Mesenchymal stem cell (in vitro differentiated cells and primary cell): ENCODE data around the gene AP2S1.
"Not testable (repeated sequence)": the region's sequence is repeated elsewhere in the genome, so short reads cannot be mapped to it uniquely, and the experiment has no call there.

Experiments used
- DNase-seq: peaks from one replicate; pipeline ENCODE4 v3.0.0-alpha.2; 2013
- H2AFZ ChIP-seq: one replicate; pipeline ENCODE4 v1.6.1; 2013; ENCODE audit warnings: low read depth, mild to moderate bottlenecking, control low read depth, inconsistent platforms, low read length, moderate library complexity
- H2AK5ac ChIP-seq: 2 replicates; pipeline ENCODE4 v1.6.1; 2013; ENCODE audit warnings: low read length, moderate library complexity, mild to moderate bottlenecking, inconsistent platforms; ENCODE audit not compliant: severe bottlenecking
- H2BK120ac ChIP-seq: one replicate; pipeline ENCODE4 v1.6.1; 2013; ENCODE audit warnings: low read depth, mild to moderate bottlenecking, inconsistent platforms, low read length, moderate library complexity
- H2BK12ac ChIP-seq, 2 experiments: one replicate each; pipeline ENCODE4 v1.6.1; 2013; ENCODE audit warnings: inconsistent platforms in 2 of 2, low read length in 2 of 2, mild to moderate bottlenecking in 2 of 2, moderate library complexity in 2 of 2, control low read depth in 1 of 2
- H2BK15ac ChIP-seq: one replicate; pipeline ENCODE4 v1.6.1; 2013; ENCODE audit warnings: mild to moderate bottlenecking, low read depth, inconsistent platforms; ENCODE audit not compliant: poor library complexity, severe bottlenecking
- H2BK5ac ChIP-seq: 2 replicates; pipeline ENCODE4 v1.6.1; 2013; ENCODE audit warnings: low read depth, mild to moderate bottlenecking, low read length, control low read depth, inconsistent platforms; ENCODE audit not compliant: poor library complexity, severe bottlenecking
- H3K14ac ChIP-seq, 2 experiments: one replicate each; pipeline ENCODE4 v1.6.1; 2013; ENCODE audit warnings: inconsistent platforms in 2 of 2, low read length in 2 of 2, control low read depth in 1 of 2, mild to moderate bottlenecking in 1 of 2, moderate library complexity in 1 of 2
- H3K18ac ChIP-seq, 2 experiments: one replicate each; pipeline ENCODE4 v1.6.1; 2013; ENCODE audit warnings: inconsistent platforms in 2 of 2, low read length in 2 of 2, control low read depth in 1 of 2, low read depth in 1 of 2, mild to moderate bottlenecking in 1 of 2
- H3K23ac ChIP-seq, 2 experiments: one replicate each; pipeline ENCODE4 v1.6.1; 2013; ENCODE audit warnings: inconsistent platforms in 2 of 2, low read length in 2 of 2, mild to moderate bottlenecking in 2 of 2, moderate library complexity in 2 of 2, control low read depth in 1 of 2
- H3K27ac ChIP-seq: 2 replicates; pipeline ENCODE4 v1.5.1; 2013; ENCODE audit warnings: mild to moderate bottlenecking, moderate library complexity, low read length, control low read depth, inconsistent platforms; ENCODE audit not compliant: poor library complexity, severe bottlenecking
- H3K27me3 ChIP-seq, 2 experiments: 2 replicates each; pipeline versions ENCODE4 v1.6.1 to v1.7.0; 2013; ENCODE audit warnings: low read length in 2 of 2, mild to moderate bottlenecking in 2 of 2, moderate library complexity in 2 of 2, control low read depth in 1 of 2, inconsistent platforms in 1 of 2; ENCODE audit not compliant: control insufficient read depth in 1 of 2, insufficient read depth in 1 of 2
- H3K36me3 ChIP-seq, 2 experiments: 2 replicates each; pipeline versions ENCODE4 v1.6.1 to v1.7.0; 2013; ENCODE audit warnings: low read length in 2 of 2, control low read depth in 1 of 2, inconsistent platforms in 1 of 2, low read depth in 1 of 2, mild to moderate bottlenecking in 1 of 2; ENCODE audit not compliant: insufficient read depth in 2 of 2, control insufficient read depth in 1 of 2
- H3K4ac ChIP-seq, 2 experiments: one replicate each; pipeline ENCODE4 v1.6.1; 2013; ENCODE audit warnings: inconsistent platforms in 2 of 2, low read length in 2 of 2, mild to moderate bottlenecking in 2 of 2, moderate library complexity in 2 of 2, control low read depth in 1 of 2, low read depth in 1 of 2
- H3K4me1 ChIP-seq: 2 replicates; pipeline ENCODE4 v1.6.1; 2013; ENCODE audit warnings: low read depth, low read length, control low read depth; ENCODE audit not compliant: control insufficient read depth, insufficient read depth
- H3K4me2 ChIP-seq: 2 replicates; pipeline ENCODE4 v1.6.1; 2013; ENCODE audit warnings: low read length, mild to moderate bottlenecking, inconsistent platforms; ENCODE audit not compliant: poor library complexity, severe bottlenecking
- H3K4me3 ChIP-seq, 2 experiments: 2 replicates each; pipeline versions ENCODE4 v1.5.1 to v1.7.0; 2013; ENCODE audit warnings: low read length in 2 of 2, mild to moderate bottlenecking in 2 of 2, control low read depth in 1 of 2, low read depth in 1 of 2; ENCODE audit not compliant: insufficient read depth in 1 of 2
- H3K79me1 ChIP-seq: replicated peaks from 2 replicates; pipeline ENCODE4 v1.6.1; 2013; ENCODE audit warnings: mild to moderate bottlenecking, control low read depth, low read length, inconsistent platforms; ENCODE audit not compliant: poor library complexity, severe bottlenecking
- H3K9ac ChIP-seq: 2 replicates; pipeline ENCODE4 v1.7.0; 2013; ENCODE audit warnings: mild to moderate bottlenecking, low read length, moderate library complexity
- H3K9me3 ChIP-seq: 2 replicates; pipeline ENCODE4 v1.7.0; 2013; ENCODE audit warnings: mild to moderate bottlenecking, low read length; ENCODE audit not compliant: control insufficient read depth
- H4K8ac ChIP-seq: one replicate; pipeline ENCODE4 v1.6.1; 2013; ENCODE audit warnings: inconsistent platforms, mild to moderate bottlenecking, low read length, moderate library complexity
- H4K91ac ChIP-seq: one replicate; pipeline ENCODE4 v1.6.1; 2013; ENCODE audit warnings: mild to moderate bottlenecking, low read length, inconsistent platforms
- WGBS: methylation state at CpG from one replicate; pipeline ENCODE4 v1.1.7; 2013; ENCODE audit warnings: mixed read lengths; 5-methylcytosine and 5-hydroxymethylcytosine counted together

AP2S1 gene

GRCh38 chr19:46854698-46855097, 4.1 kb upstream of the AP2S1 start:
- H3K4me3 ChIP-seq, H3K27me3 ChIP-seq, DNase-seq, H2BK12ac ChIP-seq, H3K18ac ChIP-seq, H3K23ac ChIP-seq, H3K79me1 ChIP-seq, H3K36me3 ChIP-seq, H3K4ac ChIP-seq, H3K9ac ChIP-seq, H2BK120ac ChIP-seq, H4K8ac ChIP-seq, H2BK15ac ChIP-seq, H3K4me2 ChIP-seq, H3K14ac ChIP-seq, H3K9me3 ChIP-seq, H2AFZ ChIP-seq, H4K91ac ChIP-seq, H2BK5ac ChIP-seq, H3K27ac ChIP-seq, H2AK5ac ChIP-seq: not testable (repeated sequence)
- H3K4me1 ChIP-seq: peaks cover 12% of the 10 kb centered on the region
- 97% methylated on average over 5 of the region's 13 CpGs for WGBS

GRCh38 chr19:46852830-46853229, 2.2 kb upstream of the AP2S1 start:
- no peak overlapping the region for H3K18ac ChIP-seq
- H3K9me3 ChIP-seq: no peaks in the 10 kb centered on the region
- no peak overlapping the region for H3K4ac ChIP-seq
- no peaks in the 10 kb centered on the region for H3K27me3 ChIP-seq
- no peak overlapping the region for H2AK5ac ChIP-seq
- H3K4me3 ChIP-seq: no peak overlapping the region
- no peak overlapping the region for H3K9ac ChIP-seq
- peaks cover 0 to under 1% of the 10 kb centered on the region in 2 experiments for H3K36me3 ChIP-seq
- DNase-seq: no peak
- no peak overlapping the region for H4K8ac ChIP-seq
- WGBS: 79% methylated on average over 1 of the region's 1 CpG
- H3K27ac ChIP-seq: no peak overlapping the region
- H2BK15ac ChIP-seq: no peak overlapping the region
- no peak overlapping the region for H3K4me2 ChIP-seq
- peaks cover 11% of the 10 kb centered on the region for H3K4me1 ChIP-seq
- H3K14ac ChIP-seq: no peak overlapping the region
- H2AFZ ChIP-seq: no peak overlapping the region
- no peak overlapping the region for H2BK12ac ChIP-seq
- no peak overlapping the region for H2BK120ac ChIP-seq
- H4K91ac ChIP-seq: no peak overlapping the region
- no peak overlapping the region for H2BK5ac ChIP-seq
- no peaks in the 10 kb centered on the region for H3K79me1 ChIP-seq
- no peak overlapping the region for H3K23ac ChIP-seq

GRCh38 chr19:46849610-46850009, 1.0 kb downstream of the AP2S1 start:
- peaks cover 7% of the 10 kb centered on the region for H3K79me1 ChIP-seq
- H3K14ac ChIP-seq: no peak overlapping the region
- peak overlapping the region; percentile 77 for H2BK120ac ChIP-seq
- 12% methylated on average over 5 of the region's 5 CpGs for WGBS
- DNase-seq: peak; percentile 76
- H3K4me1 ChIP-seq: peaks cover 9% of the 10 kb centered on the region
- no peaks in the 10 kb centered on the region for H3K9me3 ChIP-seq
- H3K4me3 ChIP-seq: peak overlapping the region; percentile 91
- H3K36me3 ChIP-seq: peaks cover 21 to 24% of the 10 kb centered on the region in 2 experiments
- H2AK5ac ChIP-seq: peak overlapping the region; percentile 95
- peak overlapping the region; percentile 97 for H3K9ac ChIP-seq
- no peak overlapping the region for H2AFZ ChIP-seq
- H2BK15ac ChIP-seq: peak overlapping the region; percentile 87
- peak overlapping the region in 1 of 2 experiments; percentile 67 for H3K23ac ChIP-seq
- H3K27me3 ChIP-seq: no peaks in the 10 kb centered on the region
- peak overlapping the region; percentile 84 to 85 for H2BK12ac ChIP-seq
- peak overlapping the region; percentile 81 for H3K4me2 ChIP-seq
- peak overlapping the region; percentile 99 for H3K27ac ChIP-seq
- H4K8ac ChIP-seq: peak overlapping the region; percentile 90
- H4K91ac ChIP-seq: peak overlapping the region; percentile 95
- H3K4ac ChIP-seq: peak overlapping the region; percentile 89 to 98
- peak overlapping the region; percentile 84 for H2BK5ac ChIP-seq
- peak overlapping the region; percentile 56 to 96 for H3K18ac ChIP-seq

- Histone ChIP-seq H2BK5ac (no peak overlapping the region), H3K9ac (peak overlapping the region; percentile 97), H2AFZ (no peak overlapping the region), H3K36me3 (peaks cover 33 to 35% of the 10 kb centered on the region in 2 experiments), H3K4ac (no peak overlapping the region), H3K18ac (peak overlapping the region in 1 of 2 experiments; percentile 42), H4K91ac (no peak overlapping the region), H3K27me3 (no peaks in the 10 kb centered on the region), H3K4me3 (no peak overlapping the region), H3K4me2 (no peak overlapping the region), H4K8ac (peak overlapping the region; percentile 61), H3K79me1 (peaks cover 11% of the 10 kb centered on the region), H3K4me1 (peaks cover 9% of the 10 kb centered on the region), H2AK5ac (peak overlapping the region; percentile 9), H3K27ac (peak overlapping the region; percentile 11), H3K9me3 (no peaks in the 10 kb centered on the region), H3K23ac (no peak overlapping the region), H2BK120ac (no peak overlapping the region), H2BK15ac (peak overlapping the region; percentile 6), H3K14ac (no peak overlapping the region), H2BK12ac (no peak overlapping the region)
- DNase-seq: peak; percentile 37
- 86% methylated on average over 2 of the region's 2 CpGs for WGBS
Measured at GRCh38 chr19:46848389-46848788, 2.3 kb downstream of the AP2S1 start.
